ENCODE results near the gene LRP2BP.

The LRP2BP gene

DNA sequence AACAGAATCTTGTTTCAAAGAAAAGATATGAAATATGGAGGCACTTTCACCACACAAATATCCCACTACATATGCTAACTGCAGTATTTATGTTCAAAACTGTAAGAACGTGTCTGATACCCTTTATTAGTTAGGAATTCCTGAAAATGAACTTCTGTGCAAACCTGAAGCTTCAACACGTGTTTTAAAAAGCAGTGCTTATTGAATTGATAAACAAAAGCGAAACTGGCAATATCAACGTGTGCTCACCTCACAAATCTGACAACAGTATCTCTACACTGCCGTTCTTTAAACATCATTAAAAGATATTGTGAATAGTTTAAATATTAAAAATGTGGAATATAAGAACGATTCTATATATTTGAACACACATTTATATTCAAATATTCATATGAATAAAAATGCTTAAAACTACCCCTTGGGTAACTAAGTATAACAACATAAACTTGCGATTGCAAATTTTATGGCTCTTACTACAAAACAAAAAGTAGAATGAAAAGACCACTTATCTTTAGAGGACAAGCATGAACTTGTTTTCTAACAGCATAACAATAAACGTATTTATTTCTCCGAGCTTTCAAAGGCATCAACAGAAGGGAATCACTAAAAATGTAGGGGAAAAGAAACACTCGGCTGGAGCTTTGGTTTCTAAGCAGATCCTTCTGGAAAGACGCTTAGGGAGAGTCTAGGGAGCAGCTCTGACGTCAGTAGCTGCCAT lies at the start of gene LRP2BP:
TSS of gene LRP2BP (minus strand) at position 687 of the 718 bp plus-strand sequence. CDS start 17,738 bp downstream, outside the sequence.
- no peak for DNase-seq (ENCODE audit: low read depth)

- no peak for DNase-seq (ENCODE audit: low read depth)
These were observed 49.5 kb upstream of the LRP2BP start for GRCh38 chr4:185445209-185445608.

- DNase-seq (ENCODE audit: low read depth), result no peak
These were observed 45.8 kb upstream of the LRP2BP start for GRCh38 chr4:185441479-185441878.

DNA sequence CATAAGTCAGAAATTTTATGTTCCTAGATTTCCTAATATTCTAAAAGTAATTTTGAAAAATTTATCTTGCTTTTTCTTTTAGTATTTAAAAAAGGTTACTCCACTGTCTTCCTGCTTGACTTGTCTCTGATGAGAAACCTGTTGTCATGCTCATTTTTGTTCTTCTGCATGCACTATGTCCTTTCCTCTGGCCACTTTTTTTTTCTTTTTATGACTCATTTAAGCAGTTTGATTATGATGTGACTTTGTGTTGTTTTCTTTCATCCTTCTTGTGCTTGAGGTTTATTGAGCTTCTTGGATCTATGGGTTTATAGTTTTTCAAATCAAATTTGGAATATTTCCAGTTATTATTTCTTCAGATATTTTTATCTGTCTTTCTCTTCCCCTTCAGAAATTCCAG lies 42.1 kb upstream of the LRP2BP start:
- no peak for DNase-seq (ENCODE audit: low read depth)

DNA sequence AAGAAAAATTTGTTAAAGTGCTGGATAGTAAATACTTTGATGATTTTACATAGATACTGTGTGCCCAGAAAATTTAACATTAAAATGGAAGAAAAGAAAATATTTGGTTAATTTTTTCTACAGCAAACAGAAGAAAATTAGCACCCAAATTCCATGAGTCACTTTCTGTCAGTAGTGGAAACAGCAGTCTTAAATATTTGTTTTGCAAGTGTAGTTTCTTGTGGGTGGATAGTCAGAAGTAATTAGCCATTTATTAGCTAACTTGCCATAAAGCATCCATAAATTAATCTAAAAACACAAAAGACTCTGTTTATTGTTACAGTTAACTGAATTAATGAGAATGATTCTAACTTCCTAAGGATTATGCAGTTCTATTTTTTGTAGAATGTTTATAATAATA lies 39.7 kb upstream of the LRP2BP start:
- no peak for DNase-seq (ENCODE audit: low read depth)

DNA sequence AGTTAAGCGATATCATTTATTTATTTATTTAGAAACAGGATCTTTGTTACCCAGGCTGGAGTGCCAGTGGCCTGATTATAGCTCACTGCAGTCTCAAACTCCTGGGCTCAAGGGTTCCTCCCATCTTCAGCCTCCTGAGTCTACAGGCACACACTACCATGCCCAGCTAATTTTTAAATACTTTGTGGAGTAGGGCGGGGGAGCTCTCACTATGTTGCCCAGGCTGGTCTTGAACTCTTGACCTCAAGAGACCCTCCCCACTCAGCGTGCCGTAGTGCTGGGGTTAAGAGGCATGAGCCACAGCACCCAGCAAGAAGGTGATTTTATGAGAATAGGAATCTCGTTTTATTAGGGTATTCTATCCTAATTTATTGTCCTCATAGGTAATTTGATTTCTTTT lies 33.9 kb upstream of the LRP2BP start:
- DNase-seq (ENCODE audit: low read depth), result no peak

DNA sequence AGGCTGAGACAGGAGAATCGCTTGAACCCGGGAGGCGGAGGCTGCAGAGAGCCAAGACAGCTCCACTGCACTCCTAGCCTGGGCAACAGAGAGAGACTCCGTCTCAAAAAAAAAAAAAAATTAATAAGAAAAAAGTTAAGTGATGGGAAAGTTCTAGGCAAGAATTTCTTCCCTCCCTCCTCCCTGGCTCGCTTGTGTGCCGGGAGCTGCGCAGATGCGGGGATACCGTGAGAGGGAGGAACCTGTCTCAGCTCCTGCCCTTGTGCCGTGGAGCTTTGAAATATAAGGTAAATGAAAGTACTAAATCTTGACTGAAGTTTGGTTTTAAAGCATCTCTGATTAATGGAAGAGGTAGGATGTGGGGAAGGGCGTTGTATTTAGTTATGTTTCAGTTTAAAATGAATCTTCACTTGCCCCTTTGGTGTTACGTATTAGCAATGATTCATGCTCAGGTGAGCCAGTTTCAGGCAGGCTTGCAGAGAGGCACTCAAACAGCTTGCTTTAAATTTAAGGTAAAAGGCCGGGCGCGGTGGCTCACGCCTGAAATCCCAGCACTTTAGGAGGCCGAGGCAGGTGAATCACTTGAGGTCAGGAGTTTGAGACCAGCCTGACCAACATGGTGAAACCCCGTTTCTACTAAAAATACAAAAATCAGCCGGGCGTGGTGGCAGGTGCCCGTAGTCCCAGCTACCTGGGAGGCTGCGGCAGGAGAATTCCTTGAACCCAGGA lies 31.4 kb upstream of the LRP2BP start:
- no peak for DNase-seq (ENCODE audit: low read depth)

DNA sequence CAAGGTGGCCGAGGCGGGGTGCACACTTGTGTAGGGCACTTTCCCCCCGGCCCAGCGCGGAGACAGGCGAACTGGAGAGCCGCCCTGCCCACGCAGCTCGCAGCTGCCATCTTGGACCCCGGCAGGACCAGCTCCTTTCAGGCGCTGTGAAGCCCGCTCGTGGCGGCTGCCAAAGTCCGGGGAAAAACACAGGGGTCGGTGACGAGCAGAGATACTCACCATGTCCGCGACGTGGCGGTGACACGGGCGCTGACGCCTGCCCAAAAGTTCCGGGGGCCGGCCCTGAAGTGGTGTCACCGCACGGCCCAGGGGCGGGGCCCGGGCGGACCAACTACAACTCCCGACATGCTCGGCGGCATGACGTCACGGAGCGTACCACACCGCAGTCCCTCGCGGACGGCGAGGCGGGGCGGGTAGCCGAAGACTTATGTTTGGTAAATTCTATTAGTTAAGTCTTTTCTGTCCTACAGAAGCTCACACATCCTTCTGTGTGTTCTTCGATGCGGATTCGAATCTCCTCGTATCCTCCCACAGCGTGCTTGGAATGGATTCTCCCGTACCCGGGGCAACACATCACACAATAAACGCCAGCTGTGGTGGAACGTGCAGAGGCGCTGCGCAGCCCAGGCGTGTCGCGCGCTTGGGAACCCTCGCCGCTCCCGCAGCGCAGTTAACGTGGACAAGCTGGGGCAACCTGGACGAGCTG lies 30.1 kb upstream of the LRP2BP start, which contains the start of gene UFSP2:
TSS of gene UFSP2 (minus strand) at position 318 of the 706 bp plus-strand sequence. CDS start at position 222, 96 bp downstream.
- peak; percentile 85 for DNase-seq (ENCODE audit: low read depth)

DNA sequence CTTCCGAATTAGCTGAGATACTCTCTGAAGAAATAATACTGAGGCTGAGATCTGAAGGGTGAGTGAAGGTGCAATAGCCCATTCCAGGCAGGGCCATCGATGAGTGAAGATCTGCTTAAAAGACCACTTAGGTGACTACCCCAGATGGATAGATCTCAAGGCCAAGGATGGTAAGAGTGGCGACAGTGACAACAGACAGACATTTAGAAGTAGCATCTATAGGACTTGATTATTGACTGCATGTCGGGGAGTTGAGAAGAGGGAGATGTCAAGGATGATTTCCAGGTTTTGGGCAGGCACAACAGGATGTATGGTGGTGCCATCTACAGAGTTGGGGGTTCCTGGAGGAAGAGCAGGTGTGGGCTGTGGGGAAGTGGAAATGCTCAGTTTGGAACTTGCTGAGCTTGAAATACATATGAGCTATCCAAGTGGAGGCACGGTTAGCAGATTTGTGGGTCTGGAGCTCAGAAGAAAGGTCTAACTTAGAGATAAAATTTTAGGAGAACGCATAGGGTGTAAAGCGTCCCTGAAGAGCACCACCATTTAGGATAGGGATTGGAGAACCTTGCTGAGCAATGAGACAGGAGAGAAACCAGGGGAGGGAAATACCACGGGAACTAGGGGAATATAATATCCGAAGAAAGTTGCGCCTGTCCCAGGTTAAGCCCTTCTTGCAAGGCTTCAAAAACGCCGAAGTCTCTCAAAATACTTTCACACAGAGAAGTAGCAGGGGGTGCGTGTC lies 29.4 kb upstream of the LRP2BP start:
- no peak for DNase-seq (ENCODE audit: low read depth)

- DNase-seq (ENCODE audit: low read depth), result no peak
These were observed 25.8 kb upstream of the LRP2BP start for GRCh38 chr4:185421366-185422124.

DNA sequence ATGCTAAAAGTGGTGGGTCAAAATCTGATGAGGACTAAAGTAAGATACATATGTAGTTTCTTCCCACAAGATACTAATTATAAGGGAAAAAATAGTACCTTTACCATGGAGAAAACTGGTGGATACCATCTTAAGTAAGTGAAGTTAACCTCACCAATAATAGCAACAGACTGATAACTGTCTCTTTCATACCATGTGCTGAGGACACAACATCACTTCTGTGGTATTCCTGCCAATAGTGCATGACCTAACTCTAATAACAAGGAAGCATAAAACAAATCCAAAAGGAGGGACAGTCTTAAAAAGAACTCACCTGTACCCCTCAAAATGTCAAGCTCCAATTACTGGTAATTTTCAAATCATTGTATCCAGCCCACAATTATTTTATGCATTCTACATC lies 21.2 kb upstream of the LRP2BP start:
- no peak for DNase-seq (ENCODE audit: low read depth)

- no peak for DNase-seq (ENCODE audit: low read depth)
These were observed 16.7 kb upstream of the LRP2BP start for GRCh38 chr4:185412412-185412811.

DNA sequence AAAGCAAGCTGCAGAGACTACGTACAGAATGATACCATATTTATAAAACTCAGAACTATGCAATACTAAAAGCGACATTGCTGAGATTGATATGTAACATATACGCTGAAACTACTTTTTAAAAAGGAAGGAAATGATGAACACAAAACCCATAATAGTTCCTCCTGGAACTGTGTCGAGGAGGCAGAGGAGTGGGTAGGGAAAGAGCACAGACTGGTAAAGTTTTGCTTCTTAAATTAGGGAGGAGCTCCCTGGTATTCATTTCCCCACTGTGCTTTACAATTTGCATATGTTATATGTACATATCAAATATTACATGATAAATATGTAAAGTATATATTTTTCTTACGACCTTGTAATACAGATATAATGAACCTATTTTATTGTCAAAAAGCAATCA lies 16.1 kb upstream of the LRP2BP start:
- no peak for DNase-seq (ENCODE audit: low read depth)

- no peak for DNase-seq (ENCODE audit: low read depth)
These were observed 12.7 kb upstream of the LRP2BP start for GRCh38 chr4:185408432-185408831.

DNA sequence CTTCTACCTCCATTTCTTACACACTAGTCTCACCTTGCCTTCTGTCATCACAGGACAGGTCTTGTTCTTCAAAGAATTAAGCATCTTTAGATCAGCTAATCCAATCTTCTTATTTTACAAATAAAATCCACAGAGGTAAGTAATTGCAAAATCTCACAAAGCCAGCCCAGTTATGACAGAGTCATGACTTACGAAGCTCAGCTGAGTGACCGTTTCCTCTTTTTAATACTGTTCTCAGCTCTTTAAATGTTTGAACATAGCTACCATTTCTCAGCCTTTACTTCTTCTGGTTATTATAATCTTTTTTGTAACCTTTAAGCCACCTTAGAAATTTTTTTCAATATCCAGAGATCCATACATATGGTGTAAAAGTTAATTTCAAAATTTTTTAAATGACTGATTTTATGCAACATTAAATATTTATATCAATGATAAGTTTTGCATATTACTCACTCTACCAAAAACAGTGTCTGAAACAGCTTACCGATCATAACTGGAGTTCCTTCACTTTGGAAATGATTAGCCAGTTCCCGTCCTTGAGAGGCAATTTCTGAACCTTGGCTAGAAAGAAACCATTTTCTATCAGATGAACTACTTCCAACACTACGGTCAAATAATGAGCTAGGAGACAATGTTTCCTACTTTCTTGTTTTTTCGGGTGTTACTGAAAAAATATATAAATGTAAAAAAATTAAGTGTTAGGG lies 9.7 kb upstream of the LRP2BP start:
- DNase-seq (ENCODE audit: low read depth), result no peak

DNA sequence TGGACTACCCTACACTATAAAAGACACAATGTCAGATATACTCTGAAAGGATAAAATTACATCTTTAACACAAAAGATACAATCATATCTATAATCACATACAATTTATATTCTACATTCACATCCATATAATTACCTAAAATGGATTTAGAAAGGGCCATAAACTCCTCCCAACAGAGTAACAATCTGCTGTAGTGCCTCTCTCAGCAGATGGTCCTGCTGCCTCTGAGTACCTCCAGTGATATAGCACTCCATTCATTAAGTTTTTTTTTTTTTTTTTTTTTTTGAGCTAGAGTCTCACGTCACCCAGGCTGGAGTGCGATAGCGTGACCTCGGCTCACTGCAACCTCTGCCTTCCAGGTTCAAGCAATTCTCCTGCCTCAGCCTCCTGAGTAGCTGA lies 8.3 kb upstream of the LRP2BP start:
- no peak for DNase-seq (ENCODE audit: low read depth)

GRCh38 chr4:185399466-185399865 lies 3.7 kb upstream of the LRP2BP start:
- no peak for DNase-seq (ENCODE audit: low read depth)

GRCh38 chr4:185398618-185399017 lies 2.9 kb upstream of the LRP2BP start:
- no peak for DNase-seq (ENCODE audit: low read depth)

DNA sequence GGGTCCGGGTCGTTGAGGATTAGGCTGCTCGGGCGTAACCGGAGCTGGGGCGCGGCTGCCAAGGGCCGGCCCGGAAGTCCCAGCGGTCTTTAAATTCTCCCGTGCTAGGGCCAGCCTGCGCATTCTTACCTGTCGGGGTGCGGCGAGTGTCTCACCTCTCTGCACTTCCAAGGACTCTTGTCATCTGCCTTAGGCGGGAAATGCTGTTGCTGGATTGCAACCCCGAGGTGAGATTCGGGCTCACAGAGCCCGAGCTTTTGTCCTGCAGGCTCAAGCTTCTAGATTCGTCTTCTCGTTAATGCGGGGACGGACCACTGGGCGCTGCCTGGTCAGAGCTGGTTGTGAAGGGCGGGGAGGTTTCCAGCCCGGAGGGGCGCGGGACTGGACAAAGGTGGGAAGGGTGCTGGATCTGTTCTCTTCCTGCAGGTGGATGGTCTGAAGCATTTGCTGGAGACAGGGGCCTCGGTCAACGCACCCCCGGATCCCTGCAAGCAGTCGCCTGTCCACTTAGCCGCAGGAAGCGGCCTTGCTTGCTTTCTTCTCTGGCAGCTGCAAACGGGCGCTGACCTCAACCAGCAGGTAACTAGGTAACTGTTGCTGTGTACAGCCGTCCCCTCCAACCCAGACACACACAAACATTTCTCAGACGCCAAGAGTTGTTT lies 1.1 kb upstream of the LRP2BP start, which contains the start of gene ANKRD37:
TSS of gene ANKRD37 (plus strand) at position 118 of the 662 bp plus-strand sequence. CDS start at position 201, 83 bp downstream.
- no peak for DNase-seq (ENCODE audit: low read depth)
